Pulmonary artery endothelial cell (primary cell): ENCODE data around the gene SLC25A18. TPM values are rescaled to one million over a fixed set of nuclear protein-coding genes. Genes with fewer than 3 reads are reported as not detected.
"Not testable (repeated sequence)": the region's sequence is repeated elsewhere in the genome, so short reads cannot be mapped to it uniquely, and the experiment has no call there.

Source experiments
- DNase-seq: peaks from one replicate; pipeline ENCODE4 v3.0.0-alpha.2; 2011; ENCODE audit warnings: low read depth, low spot score
- total RNA-seq: library from RNA; depleted of rRNA; stranded (reverse); fragments of >200 nt; gene quantifications from 2 replicates; pipeline ENCODE4 v1.2.3, GENCODE V29; 2014

SLC25A18 gene
- total RNA-seq, 1 donor from 2014 or later = not detected

GRCh38 chr22:17606496-17606895 is 43.2 kb downstream of the SLC25A18 start:
- no peak for DNase-seq

GRCh38 chr22:17607891-17608521 is 44.7 kb downstream of the SLC25A18 start:
- no peak for DNase-seq

GRCh38 chr22:17612057-17612456 is 48.8 kb downstream of the SLC25A18 start:
- no peak for DNase-seq

GRCh38 chr22:17613280-17613679 is 50.0 kb downstream of the SLC25A18 start:
- DNase-seq = no peak

- DNase-seq = no peak
Observed at GRCh38 chr22:17627961-17628405, 64.7 kb downstream of the SLC25A18 start.

GRCh38 chr22:17628406-17629172 is 65.3 kb downstream of the SLC25A18 start, which contains the start of gene ATP6V1E1:
Gene ATP6V1E1, minus strand, starts transcription at chr22:17628749. Its CDS starts 114 bp downstream, at chr22:17628635.
- peak; percentile 94 for DNase-seq

GRCh38 chr22:17629173-17629489 is 65.8 kb downstream of the SLC25A18 start:
- DNase-seq = no peak

- DNase-seq = no peak
Observed at GRCh38 chr22:17629641-17630040, 66.3 kb downstream of the SLC25A18 start.

GRCh38 chr22:17631076-17631565 is 67.8 kb downstream of the SLC25A18 start:
- no peak for DNase-seq

GRCh38 chr22:17633217-17633997 is 70.1 kb downstream of the SLC25A18 start:
- no peak for DNase-seq

- DNase-seq = no peak
Observed at GRCh38 chr22:17633998-17634323, 70.7 kb downstream of the SLC25A18 start.

- no peak for DNase-seq
Observed at GRCh38 chr22:17634696-17635095, 71.4 kb downstream of the SLC25A18 start.

- not testable (repeated sequence) for DNase-seq
Observed at GRCh38 chr22:17636850-17637249, 73.6 kb downstream of the SLC25A18 start.

GRCh38 chr22:17637490-17638181 is 74.3 kb downstream of the SLC25A18 start:
- DNase-seq = no peak

- no peak for DNase-seq
Observed at GRCh38 chr22:17638182-17638431, 74.8 kb downstream of the SLC25A18 start.

- peak; percentile 60 for DNase-seq
Observed at GRCh38 chr22:17638432-17639246, 75.3 kb downstream of the SLC25A18 start, which contains the start of gene BCL2L13. Gene BCL2L13, plus strand, starts transcription at chr22:17638757. Its CDS starts 16,955 bp downstream, at chr22:17655712.

GRCh38 chr22:17639247-17639741 is 76.0 kb downstream of the SLC25A18 start:
- no peak for DNase-seq
